ENCODE results near the gene POLD1.

Gene POLD1

GRCh38 chr19:50362656-50363424, 21.3 kb upstream of the POLD1 start:
- no peak for DNase-seq
- intact Hi-C loops (cut with DNase I) = no loop called here

- intact Hi-C loops (cut with DNase I) = loop anchor here (5.0 kb wide), 1 partner anchor 417 kb away; no protein-coding TSS in a partner anchor
- no peak for DNase-seq
Observed at GRCh38 chr19:50365434-50366306, 18.5 kb upstream of the POLD1 start, which contains the start of gene NAPSA. NAPSA (minus strand) TSS chr19:50365639; CDS start chr19:50365621, 18 bp downstream.

DNA sequence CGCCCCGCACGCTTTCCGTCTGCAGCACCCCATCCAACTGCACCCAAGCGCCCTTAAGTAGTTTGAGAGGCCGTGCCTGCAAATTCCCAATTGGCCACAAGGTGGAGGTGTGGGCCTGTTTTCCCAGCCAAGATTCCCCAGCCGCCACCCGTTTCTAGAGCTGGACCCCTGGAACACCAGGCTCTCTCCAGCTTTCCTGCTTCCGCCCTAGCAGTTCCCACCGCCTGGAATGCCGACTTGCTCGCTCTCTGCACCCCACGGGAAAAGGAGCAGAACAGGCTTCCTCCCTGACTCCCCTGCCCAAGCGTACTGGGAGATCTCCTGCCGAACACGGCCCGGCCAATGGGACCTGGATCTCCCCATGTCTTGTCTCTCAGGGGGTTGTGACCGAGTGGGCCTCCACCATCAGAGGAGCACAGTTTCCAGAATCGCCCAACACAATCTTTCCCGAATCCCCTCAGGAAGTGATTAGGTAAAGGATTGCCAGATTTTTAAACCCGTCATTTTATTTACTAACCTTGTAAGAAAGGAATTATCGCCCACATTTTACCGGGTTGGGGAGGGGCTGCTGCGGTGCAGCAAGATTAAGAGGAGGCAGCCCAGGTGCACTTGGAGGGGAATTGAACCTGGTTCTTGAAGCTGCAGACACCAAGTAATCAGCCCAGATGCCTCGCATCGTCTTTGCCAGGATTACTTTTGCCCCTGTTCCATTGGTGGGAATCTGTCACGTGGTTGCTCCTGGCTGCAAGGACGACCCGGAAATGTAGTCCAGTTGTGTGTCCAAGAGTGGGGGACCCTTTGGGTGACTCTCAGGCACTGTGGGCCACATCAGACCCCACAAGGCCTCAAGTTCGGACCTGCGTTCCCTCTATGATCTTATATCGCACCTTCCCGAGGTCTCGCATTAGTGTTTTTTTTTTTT, 15.2 kb upstream of the POLD1 start:
- DNase-seq = peak; percentile 78 to 97 (median 92)

DNA sequence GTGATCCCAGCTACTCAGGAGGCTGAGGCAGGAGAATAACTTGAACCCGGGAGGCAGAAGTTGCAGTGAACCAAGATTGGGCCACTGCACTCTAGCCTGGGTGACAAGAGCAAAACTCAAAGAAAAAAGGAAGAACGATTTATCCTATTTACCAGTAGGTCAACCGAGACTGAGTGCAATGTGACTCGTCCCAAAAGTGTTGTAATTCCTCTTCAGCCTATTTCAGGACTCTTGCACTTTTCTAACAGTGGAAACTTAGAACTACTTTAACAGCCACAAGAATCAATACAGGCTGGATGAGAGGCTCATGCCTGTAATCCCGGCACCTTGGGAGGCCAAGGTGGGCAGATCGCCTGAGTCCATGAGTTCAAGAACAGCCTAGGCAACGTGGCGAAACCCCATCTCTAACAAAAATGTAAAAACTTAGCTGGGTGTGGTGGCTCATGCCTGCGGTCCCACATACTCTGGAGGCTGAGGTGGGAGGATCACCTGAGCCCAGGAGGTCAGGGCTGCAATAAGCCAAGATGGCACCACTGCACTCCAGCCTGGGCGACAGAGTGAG, 12.2 kb upstream of the POLD1 start:
- DNase-seq = no peak
- intact Hi-C loops (cut with DNase I) = no loop called here

More for the DNA sequence above, 15.2 kb upstream of the POLD1 start:
- intact Hi-C loops (cut with DNase I) = loop anchor here (5.0 kb wide), 1 partner anchor 413 kb away; no protein-coding TSS in a partner anchor

- intact Hi-C loops (cut with DNase I) = no loop called here
- peak; percentile 90 to 99 (median 96) for DNase-seq
Observed at GRCh38 chr19:50376166-50377050, 7.7 kb upstream of the POLD1 start, which contains the start of gene NR1H2. NR1H2 (plus strand) TSS chr19:50376457; CDS start chr19:50377606, 1,149 bp downstream.

DNA sequence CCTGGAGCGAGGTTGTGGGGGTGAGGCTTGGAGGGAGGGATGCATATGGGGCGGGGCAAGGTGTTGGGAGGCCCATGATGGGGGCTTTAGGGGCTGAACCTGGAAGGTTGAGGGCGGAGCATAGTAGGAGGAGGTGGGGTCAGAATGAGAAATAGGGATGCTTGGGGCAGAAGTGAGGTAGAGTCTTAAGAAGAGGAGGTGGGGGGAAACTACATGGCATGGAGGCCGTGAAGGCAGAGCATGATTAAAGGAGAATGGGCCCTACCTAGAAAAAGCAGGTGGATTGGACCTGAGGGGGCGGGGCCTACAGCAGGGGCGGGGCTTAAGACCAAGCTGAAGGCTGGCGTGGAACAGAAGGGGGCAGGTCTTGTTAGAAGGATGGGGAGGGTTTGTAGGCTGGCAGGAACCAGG, 7.1 kb upstream of the POLD1 start:
- DNase-seq = peak in 1 of 42 donors; percentile 47
- intact Hi-C loops (cut with DNase I) = no loop called here

DNA sequence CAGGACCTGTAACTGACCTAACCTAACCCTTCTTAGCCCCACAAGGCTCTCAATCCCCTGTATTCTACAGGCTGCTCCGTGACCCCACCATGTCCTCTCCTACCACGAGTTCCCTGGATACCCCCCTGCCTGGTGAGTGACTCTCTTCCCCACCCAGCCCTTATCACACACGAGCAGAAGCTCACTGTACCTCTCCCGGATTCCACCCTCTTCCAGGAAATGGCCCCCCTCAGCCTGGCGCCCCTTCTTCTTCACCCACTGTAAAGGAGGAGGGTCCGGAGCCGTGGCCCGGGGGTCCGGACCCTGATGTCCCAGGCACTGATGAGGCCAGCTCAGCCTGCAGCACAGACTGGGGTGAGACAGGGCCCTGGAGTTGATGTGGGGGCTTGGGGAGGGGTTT, 6.6 kb upstream of the POLD1 start:
- DNase-seq = no peak
- intact Hi-C loops (cut with DNase I) = no loop called here

DNA sequence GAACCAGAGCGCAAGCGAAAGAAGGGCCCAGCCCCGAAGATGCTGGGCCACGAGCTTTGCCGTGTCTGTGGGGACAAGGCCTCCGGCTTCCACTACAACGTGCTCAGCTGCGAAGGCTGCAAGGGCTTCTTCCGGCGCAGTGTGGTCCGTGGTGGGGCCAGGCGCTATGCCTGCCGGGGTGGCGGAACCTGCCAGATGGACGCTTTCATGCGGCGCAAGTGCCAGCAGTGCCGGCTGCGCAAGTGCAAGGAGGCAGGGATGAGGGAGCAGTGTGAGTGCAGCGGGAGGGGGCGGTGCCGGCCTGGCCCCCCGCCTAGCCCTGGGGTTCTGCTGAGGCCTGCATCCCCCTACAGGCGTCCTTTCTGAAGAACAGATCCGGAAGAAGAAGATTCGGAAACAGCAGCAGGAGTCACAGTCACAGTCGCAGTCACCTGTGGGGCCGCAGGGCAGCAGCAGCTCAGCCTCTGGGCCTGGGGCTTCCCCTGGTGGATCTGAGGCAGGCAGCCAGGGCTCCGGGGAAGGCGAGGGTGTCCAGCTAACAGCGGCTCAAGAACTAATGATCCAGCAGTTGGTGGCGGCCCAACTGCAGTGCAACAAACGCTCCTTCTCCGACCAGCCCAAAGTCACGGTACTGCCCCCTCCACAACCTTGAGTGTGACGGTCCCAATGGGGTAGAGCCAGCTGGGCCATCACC, 5.8 kb upstream of the POLD1 start:
- no peak for DNase-seq
- intact Hi-C loops (cut with DNase I) = no loop called here

DNA sequence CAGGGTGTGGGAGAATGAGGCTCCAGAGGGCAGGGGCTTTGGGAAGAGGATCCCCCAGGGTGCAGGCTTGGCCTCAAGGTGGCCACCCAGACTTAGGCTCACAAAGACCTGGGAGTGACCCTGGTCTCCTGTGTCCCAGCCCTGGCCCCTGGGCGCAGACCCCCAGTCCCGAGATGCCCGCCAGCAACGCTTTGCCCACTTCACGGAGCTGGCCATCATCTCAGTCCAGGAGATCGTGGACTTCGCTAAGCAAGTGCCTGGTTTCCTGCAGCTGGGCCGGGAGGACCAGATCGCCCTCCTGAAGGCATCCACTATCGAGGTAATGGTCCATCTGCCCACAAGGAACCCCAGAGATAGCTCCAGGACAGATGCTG, 5.3 kb upstream of the POLD1 start:
- DNase-seq = no peak
- intact Hi-C loops (cut with DNase I) = no loop called here

- intact Hi-C loops (cut with DNase I) = loop anchor here (5.0 kb wide), 1 partner anchor 98 kb away; the partner anchor contains the start of genes EMC10 and GARIN5A
- DNase-seq = no peak
Observed at GRCh38 chr19:50379602-50380001, 4.5 kb upstream of the POLD1 start.

GRCh38 chr19:50380137-50380536, 4.0 kb upstream of the POLD1 start:
- DNase-seq = no peak
- intact Hi-C loops (cut with DNase I) = loop anchor here (5.0 kb wide), 1 partner anchor 97 kb away; the partner anchor contains the start of genes EMC10 and GARIN5A

- intact Hi-C loops (cut with DNase I) = loop anchor here (5.0 kb wide), 1 partner anchor 97 kb away; the partner anchor contains the start of genes EMC10 and GARIN5A
- no peak for DNase-seq
Observed at GRCh38 chr19:50380751-50381151, 3.4 kb upstream of the POLD1 start.

DNA sequence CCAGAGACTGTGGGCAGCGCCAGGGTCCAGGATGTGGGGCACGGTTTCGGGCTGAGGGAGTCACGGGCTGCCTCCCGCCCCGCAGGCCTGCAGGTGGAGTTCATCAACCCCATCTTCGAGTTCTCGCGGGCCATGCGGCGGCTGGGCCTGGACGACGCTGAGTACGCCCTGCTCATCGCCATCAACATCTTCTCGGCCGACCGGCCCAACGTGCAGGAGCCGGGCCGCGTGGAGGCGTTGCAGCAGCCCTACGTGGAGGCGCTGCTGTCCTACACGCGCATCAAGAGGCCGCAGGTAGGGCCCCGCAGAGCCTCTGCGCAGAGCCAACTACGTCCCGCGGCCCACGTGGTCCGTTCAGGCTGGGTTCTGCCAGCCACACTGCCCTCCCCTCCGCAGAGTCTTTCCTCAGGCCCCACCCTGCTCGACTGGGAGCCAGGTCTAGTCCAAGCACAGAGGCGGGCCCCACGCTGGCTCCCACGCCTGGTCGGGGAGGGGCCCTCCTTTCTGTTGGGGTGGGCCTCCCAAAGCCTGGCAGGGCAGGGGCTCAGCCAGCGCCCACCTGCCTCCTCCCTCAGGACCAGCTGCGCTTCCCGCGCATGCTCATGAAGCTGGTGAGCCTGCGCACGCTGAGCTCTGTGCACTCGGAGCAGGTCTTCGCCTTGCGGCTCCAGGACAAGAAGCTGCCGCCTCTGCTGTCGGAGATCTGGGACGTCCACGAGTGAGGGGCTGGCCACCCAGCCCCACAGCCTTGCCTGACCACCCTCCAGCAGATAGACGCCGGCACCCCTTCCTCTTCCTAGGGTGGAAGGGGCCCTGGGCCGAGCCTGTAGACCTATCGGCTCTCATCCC, 2.0 kb upstream of the POLD1 start:
- DNase-seq = no peak
- intact Hi-C loops (cut with DNase I) = loop anchor here (5.0 kb wide), 1 partner anchor 95 kb away; the partner anchor contains the start of genes EMC10 and GARIN5A

DNA sequence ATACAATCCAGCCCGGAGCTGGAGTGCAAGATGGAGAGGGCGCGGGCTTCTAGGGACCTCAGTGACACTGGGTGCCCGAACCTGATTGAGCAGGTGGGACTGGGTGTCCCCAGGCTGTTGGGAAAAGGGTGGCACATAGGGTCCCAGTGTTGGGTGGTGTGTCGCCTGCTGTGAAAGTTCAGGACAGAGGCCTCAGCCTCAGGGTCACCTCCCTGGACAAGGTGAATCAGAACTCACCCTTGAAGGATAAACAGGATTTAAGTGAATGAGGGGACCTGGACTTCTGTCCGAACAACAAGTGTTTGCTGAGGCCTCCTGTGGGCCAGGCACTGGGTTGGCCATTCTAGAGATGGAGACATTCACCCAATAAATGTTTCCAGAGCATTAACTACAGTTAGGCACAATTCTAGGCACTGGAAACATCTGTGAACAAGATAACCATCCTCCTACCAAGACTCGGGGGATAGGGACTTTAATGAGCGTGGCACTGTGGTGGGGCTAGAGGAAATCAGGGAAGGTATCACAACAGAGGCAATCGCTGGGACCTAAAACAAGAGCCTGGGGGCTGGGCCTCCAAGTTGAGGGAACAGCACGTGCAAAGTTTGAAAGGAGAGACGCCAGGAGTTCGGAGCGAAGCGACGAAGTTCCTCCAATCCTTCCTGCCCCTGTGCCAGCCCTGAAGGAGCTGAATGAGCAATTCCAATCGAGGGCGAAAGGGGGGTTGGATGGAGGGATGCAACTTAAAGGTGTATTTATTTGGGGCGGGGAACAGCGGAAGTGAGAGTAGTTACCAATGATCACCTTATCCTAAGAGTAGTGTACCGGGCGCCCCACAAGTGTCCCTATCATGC, 921 bp upstream of the POLD1 start:
- peak in 3 of 42 donors; percentile 19 to 37 (median 21) for DNase-seq
- intact Hi-C loops (cut with DNase I) = loop anchor here (5.0 kb wide), 1 partner anchor 94 kb away; the partner anchor contains the start of genes EMC10 and GARIN5A

Measured in head of caudate nucleus (tissue), 42 donors.